RWPE2 (cell line): ENCODE results near the gene OR12D2.

ENCODE experiments used
- ATAC-seq: fragments of 200-7000 bp; cut with Tn5 transposase; 3 replicates; pipeline ENCODE4 v1.9.1; 2021; ENCODE audit warnings: low read depth
- DNase-seq: peaks from one replicate; pipeline ENCODE4 v3.0.0-alpha.2; 2020; ENCODE audit warnings: low spot score
- H3K27ac ChIP-seq: fragments of 450-650 bp; 2 replicates; pipeline ENCODE4 v1.5.1; 2017; ENCODE audit warnings: mild to moderate bottlenecking; ENCODE audit not compliant: poor library complexity, severe bottlenecking
- H3K27me3 ChIP-seq: fragments of 250-450 bp; sonication (Bioruptor Pico); 2 replicates; pipeline ENCODE4 v1.5.1; 2021; ENCODE audit warnings: mild to moderate bottlenecking, moderate library complexity; ENCODE audit not compliant: insufficient read depth, poor library complexity, severe bottlenecking
- H3K36me3 ChIP-seq: fragments of 250-450 bp; sonication (Bioruptor Pico); 2 replicates; pipeline ENCODE4 v1.5.1; 2020; ENCODE audit warnings: low read depth, mild to moderate bottlenecking, moderate library complexity
- H3K4me1 ChIP-seq: fragments of 250-450 bp; sonication (Bioruptor Pico); 2 replicates; pipeline ENCODE4 v1.5.1; 2021; ENCODE audit warnings: mild to moderate bottlenecking, moderate library complexity; ENCODE audit not compliant: insufficient read depth, poor library complexity, severe bottlenecking
- H3K4me3 ChIP-seq: fragments of 250-450 bp; sonication (Bioruptor Pico); 2 replicates; pipeline ENCODE4 v1.5.1; 2021; ENCODE audit warnings: mild to moderate bottlenecking, moderate library complexity; ENCODE audit not compliant: severe bottlenecking
- H3K9me3 ChIP-seq: fragments of 250-450 bp; sonication (Bioruptor Pico); 2 replicates; pipeline ENCODE4 v1.5.1; 2021; ENCODE audit warnings: mild to moderate bottlenecking, moderate library complexity; ENCODE audit not compliant: severe bottlenecking
- CTCF ChIP-seq: fragments of 450-650 bp; IDR thresholded peaks from one replicate; pipeline ENCODE4 v1.5.1; 2017; ENCODE audit warnings: mild to moderate bottlenecking, moderate library complexity; ENCODE audit not compliant: poor library complexity, severe bottlenecking

OR12D2 gene

DNA sequence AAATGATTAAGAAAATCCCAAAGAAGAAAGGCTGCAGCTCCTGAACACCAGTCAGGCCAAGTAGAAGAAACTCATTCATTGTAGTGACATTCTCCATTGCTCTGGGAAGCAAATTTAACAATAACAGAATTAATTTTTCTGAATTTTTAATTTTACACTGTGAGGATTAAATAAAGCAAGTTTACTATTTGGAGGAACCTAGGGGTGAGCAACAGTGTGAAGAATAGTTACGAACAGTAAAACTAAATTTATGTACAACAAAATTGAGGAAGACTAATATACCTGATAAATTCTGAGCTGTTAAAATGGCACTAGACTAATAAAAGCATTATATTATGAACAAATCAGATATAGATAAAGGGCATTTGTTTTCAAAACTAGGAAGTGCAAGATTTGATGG, 20.2 kb upstream of the OR12D2 start, which contains the start of gene OR12D3:
Gene OR12D3 (minus strand): TSS at position 101 of the 400 bp plus-strand sequence. CDS start 4 bp downstream, at position 97.
- ATAC-seq (no peak), DNase-seq (no peak)
- Histone ChIP-seq H3K36me3 (no peaks in the 10 kb centered on the region), H3K4me3 (no peak within 1 kb of the TSS), H3K27ac (no peak within 1 kb of the TSS), H3K27me3 (peaks cover 8% of the 10 kb centered on the region), H3K9me3 (no peaks in the 10 kb centered on the region), H3K4me1 (no peaks in the 10 kb centered on the region)
- TF ChIP-seq CTCF, result no peak

- peak; percentile 32 for TF ChIP-seq CTCF
- ATAC-seq, result no peak
These were observed 19.4 kb upstream of the OR12D2 start for GRCh38 chr6:29376003-29376402.

DNA sequence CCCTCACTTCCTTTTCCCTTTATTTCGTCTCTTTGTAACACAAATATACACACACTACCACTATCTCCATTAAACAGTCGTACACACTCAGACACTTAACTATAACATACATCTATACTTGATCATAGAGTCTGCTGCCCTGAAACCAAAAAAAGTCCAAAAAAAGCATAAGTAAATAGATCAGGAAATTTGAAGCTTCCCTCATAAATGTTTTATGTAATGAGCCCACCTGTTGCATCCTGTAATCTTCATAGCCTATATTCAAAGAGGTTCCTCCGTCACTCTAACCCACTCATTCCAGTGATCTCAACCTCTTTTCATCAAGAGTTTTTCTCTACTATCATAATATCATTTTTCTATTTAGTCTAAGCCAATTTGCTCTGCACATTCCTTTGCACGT, 6.9 kb upstream of the OR12D2 start:
- no peaks in the 10 kb centered on the region for H3K36me3 ChIP-seq
- peaks cover 15% of the 10 kb centered on the region for H3K27me3 ChIP-seq
- ATAC-seq (no peak), DNase-seq (no peak)
- H3K27ac ChIP-seq, result no peak overlapping the region
- H3K4me3 ChIP-seq, result no peak overlapping the region
- H3K4me1 ChIP-seq, result no peaks in the 10 kb centered on the region
- no peak for TF ChIP-seq CTCF
- H3K9me3 ChIP-seq, result no peaks in the 10 kb centered on the region

More at GRCh38 chr6:29376003-29376402, 19.4 kb upstream of the OR12D2 start:
- no peak for DNase-seq
- Histone ChIP-seq H3K27ac (no peak overlapping the region), H3K4me1 (no peaks in the 10 kb centered on the region), H3K9me3 (no peaks in the 10 kb centered on the region), H3K27me3 (peaks cover 8% of the 10 kb centered on the region), H3K36me3 (no peaks in the 10 kb centered on the region), H3K4me3 (no peak overlapping the region)

GRCh38 chr6:29399525-29399924, 4.1 kb downstream of the OR12D2 start:
- Histone ChIP-seq H3K9me3 (no peaks in the 10 kb centered on the region), H3K27ac (no peak overlapping the region), H3K4me3 (no peak overlapping the region), H3K4me1 (no peaks in the 10 kb centered on the region), H3K27me3 (peaks cover 7% of the 10 kb centered on the region), H3K36me3 (no peaks in the 10 kb centered on the region)
- TF ChIP-seq CTCF, result no peak
- no peak for ATAC-seq
- DNase-seq, result no peak

GRCh38 chr6:29403801-29404200, 8.4 kb downstream of the OR12D2 start:
- H3K27ac ChIP-seq, result no peak overlapping the region
- no peaks in the 10 kb centered on the region for H3K36me3 ChIP-seq
- peaks cover 7% of the 10 kb centered on the region for H3K27me3 ChIP-seq
- TF ChIP-seq CTCF, result no peak
- H3K4me1 ChIP-seq, result no peaks in the 10 kb centered on the region
- ATAC-seq, result no peak
- no peak for DNase-seq
- no peaks in the 10 kb centered on the region for H3K9me3 ChIP-seq
- H3K4me3 ChIP-seq, result no peak overlapping the region
